A549 (cell line): ENCODE results near the gene SLC13A2. TPM values are rescaled to one million over a fixed set of nuclear protein-coding genes. Genes with fewer than 3 reads are reported as not detected.
A peak's percentile ranks its signal among the peaks of the same experiment; 100 is the strongest.

Experiments used
- ATAC-seq, 2 experiments: fragments of 200-7000 bp in 1 of 2; fragments of >200 bp in 1 of 2; cut with Nextera tagmentation in 1 of 2; cut with Tn5 transposase in 1 of 2; 3 replicates each; pipeline versions ENCODE4 v1.8.0 to v1.9.1; 2018 to 2020; ENCODE audit warnings: mild to moderate bottlenecking in 1 of 2, moderate library complexity in 1 of 2
- CTCF ChIA-PET: fragments of 300-600 bp; sonication (Branson Sonifier 250); formaldehyde crosslinking; extraction: SDS; loops from one replicate; lab custom pipeline; 2021; ENCODE audit warnings: antibody characterized with exemption, inconsistent platforms; lab: Yijun Ruan, JAX
- POLR2A ChIA-PET: fragments of 350-600 bp; formaldehyde crosslinking; extraction: SDS; loops from one replicate; lab custom pipeline; 2021; ENCODE audit warnings: antibody characterized with exemption, inconsistent platforms; lab: Yijun Ruan, JAX
- DNase-seq, 2 experiments: peaks; one replicate each; pipeline versions ENCODE4 v3.0.0 to v3.0.0-alpha.2; 2011 to 2016; ENCODE audit warnings: low read depth in 1 of 2, low spot score in 1 of 2
- FAIRE-seq: peaks from 2 replicates; lab custom pipeline; 2011; peaks lifted over from hg19 to GRCh38; lab: Jason Lieb, UNC
- H3K27ac ChIP-seq, 2 experiments: fragments of >200 bp; sonication (Bioruptor Twin); formaldehyde crosslinking; 3 replicates each; pipeline ENCODE4 v1.5.1; 2016 to 2017
- H3K4me1 ChIP-seq: fragments of >200 bp; sonication (Bioruptor Twin); formaldehyde crosslinking; 3 replicates; pipeline ENCODE4 v1.6.1; 2016
- H3K4me2 ChIP-seq: fragments of >200 bp; sonication (Bioruptor Twin); formaldehyde crosslinking; 3 replicates; pipeline ENCODE4 v1.6.1; 2016
- H3K4me3 ChIP-seq: fragments of >200 bp; sonication (Bioruptor Twin); formaldehyde crosslinking; 3 replicates; pipeline ENCODE4 v1.5.1; 2016
- H3K9me3 ChIP-seq: fragments of >200 bp; sonication (Bioruptor Twin); formaldehyde crosslinking; 3 replicates; pipeline ENCODE4 v1.6.1; 2016
- CBX2 ChIP-seq: fragments of 200-600 bp; sonication (generic); IDR thresholded peaks from 2 replicates; pipeline ENCODE4 v1.6.1; 2016; ENCODE audit warnings: low read depth, mild to moderate bottlenecking, borderline replicate concordance
- CBX8 ChIP-seq: fragments of 200-600 bp; sonication (generic); IDR thresholded peaks from 2 replicates; pipeline ENCODE4 v1.6.1; 2016
- CEBPB ChIP-seq, 2 experiments: fragments of >200 bp in 1 of 2; sonication (Bioruptor Twin) in 1 of 2; formaldehyde crosslinking in 1 of 2; IDR thresholded peaks; 2 replicates each; pipeline ENCODE4 v1.6.1; 2012 to 2016
- CHD2 ChIP-seq: fragments of 150-350 bp; IDR thresholded peaks from 2 replicates; pipeline ENCODE4 v1.6.1; 2014; ENCODE audit warnings: low read length; ENCODE audit not compliant: partially characterized antibody
- CTCF ChIP-seq: fragments of >200 bp; sonication (Bioruptor Twin); formaldehyde crosslinking; IDR thresholded peaks from 3 replicates; pipeline ENCODE4 v1.5.1; 2016
- E2F6 ChIP-seq: IDR thresholded peaks from 2 replicates; pipeline ENCODE4 v1.6.1; 2012; ENCODE audit warnings: low read depth, borderline replicate concordance
- ESRRA ChIP-seq: fragments of 150-350 bp; IDR thresholded peaks from 2 replicates; pipeline ENCODE4 v1.6.1; 2014; ENCODE audit warnings: mild to moderate bottlenecking, low read length, borderline replicate concordance
- HDAC2 ChIP-seq: fragments of 200-600 bp; sonication (generic); IDR thresholded peaks from 2 replicates; pipeline ENCODE4 v1.6.1; 2016
- HMGXB4 ChIP-seq: fragments of 250-450 bp; sonication (Bioruptor Pico); IDR thresholded peaks from 2 replicates; pipeline ENCODE4 v1.5.0; 2021; ENCODE audit warnings: mild to moderate bottlenecking, moderate library complexity, borderline replicate concordance
- MAFK ChIP-seq: fragments of 450-650 bp; IDR thresholded peaks from 2 replicates; pipeline ENCODE4 v1.6.1; 2014; ENCODE audit not compliant: partially characterized antibody
- NFE2L2 ChIP-seq: fragments of 150-350 bp; conservative IDR thresholded peaks from 2 replicates; pipeline ENCODE4 v1.6.1; 2014; ENCODE audit warnings: low read length
- NR3C1 ChIP-seq: fragments of >200 bp; sonication (Bioruptor Twin); formaldehyde crosslinking; IDR thresholded peaks from 3 replicates; pipeline ENCODE4 v1.6.1; 2017
- PHF8 ChIP-seq: fragments of 200-600 bp; sonication (generic); IDR thresholded peaks from 2 replicates; pipeline ENCODE4 v1.6.1; 2016; ENCODE audit warnings: low read depth, mild to moderate bottlenecking, antibody characterized with exemption, moderate library complexity, borderline replicate concordance
- POLR2AphosphoS2 ChIP-seq: conservative IDR thresholded peaks from 2 replicates; pipeline ENCODE4 v1.6.1; 2012; ENCODE audit warnings: low read length, improper control_type of control experiment, inconsistent platforms
- RAD21 ChIP-seq, 2 experiments: fragments of >200 bp in 1 of 2; sonication (Bioruptor Twin) in 1 of 2; formaldehyde crosslinking in 1 of 2; IDR thresholded peaks in 1 of 2; conservative IDR thresholded peaks in 1 of 2; 2 replicates in 1 of 2; 3 replicates in 1 of 2; pipeline ENCODE4 v1.6.1; 2012 to 2018; ENCODE audit warnings: inconsistent platforms in 1 of 2
- RCOR1 ChIP-seq: fragments of 150-350 bp; IDR thresholded peaks from 2 replicates; pipeline ENCODE4 v1.6.1; 2014; ENCODE audit warnings: antibody characterized with exemption, low read length, low read depth
- RFX5 ChIP-seq: fragments of 450-650 bp; IDR thresholded peaks from 2 replicates; pipeline ENCODE4 v1.7.1; 2014; ENCODE audit warnings: antibody characterized with exemption, mild to moderate bottlenecking, moderate library complexity
- RNF2 ChIP-seq: fragments of 200-600 bp; sonication (generic); IDR thresholded peaks from 2 replicates; pipeline ENCODE4 v1.6.1; 2016; ENCODE audit warnings: low read depth, mild to moderate bottlenecking, antibody characterized with exemption, moderate library complexity, borderline replicate concordance
- TP53 ChIP-seq: fragments of 250-450 bp; sonication (Bioruptor Pico); IDR thresholded peaks from 2 replicates; pipeline ENCODE4 v1.5.0; 2021; ENCODE audit warnings: mild to moderate bottlenecking, moderate library complexity
- USF2 ChIP-seq: fragments of 450-650 bp; IDR thresholded peaks from 2 replicates; pipeline ENCODE4 v1.6.1; 2014; ENCODE audit warnings: antibody characterized with exemption
- ZC3H11A ChIP-seq: fragments of 450-650 bp; IDR thresholded peaks from 2 replicates; pipeline ENCODE4 v1.6.1; 2014; ENCODE audit warnings: antibody characterized with exemption, mild to moderate bottlenecking
- ZFP36 ChIP-seq: fragments of 450-650 bp; IDR thresholded peaks from 2 replicates; pipeline ENCODE4 v1.6.1; 2014; ENCODE audit warnings: borderline replicate concordance; ENCODE audit not compliant: partially characterized antibody
- WGBS: methylation state at CpG from one replicate; pipeline ENCODE4 v1.1.6; 2017; ENCODE audit errors: missing lambda C conversion rate; 5-methylcytosine and 5-hydroxymethylcytosine counted together
- polyA plus RNA-seq, 4 experiments: library from polyadenylated mRNA; depleted of rRNA in 3 of 4; stranded (reverse); fragments of >200 nt; fragmentation: RNase III in 1 of 4; extraction: RNeasy Plus Mini Kit Qiagen cat#74134 plus additional on column Dnase treatment in 1 of 4; gene quantifications; 2 replicates in 3 of 4; 3 replicates in 1 of 4; pipeline ENCODE4 v1.2.3, GENCODE V29; 2011 to 2017

SLC13A2 gene
- polyA plus RNA-seq, 2 of the 4 experiments (the other 2 are of a cell fraction), result 0.06 TPM; not detected in 1

DNA sequence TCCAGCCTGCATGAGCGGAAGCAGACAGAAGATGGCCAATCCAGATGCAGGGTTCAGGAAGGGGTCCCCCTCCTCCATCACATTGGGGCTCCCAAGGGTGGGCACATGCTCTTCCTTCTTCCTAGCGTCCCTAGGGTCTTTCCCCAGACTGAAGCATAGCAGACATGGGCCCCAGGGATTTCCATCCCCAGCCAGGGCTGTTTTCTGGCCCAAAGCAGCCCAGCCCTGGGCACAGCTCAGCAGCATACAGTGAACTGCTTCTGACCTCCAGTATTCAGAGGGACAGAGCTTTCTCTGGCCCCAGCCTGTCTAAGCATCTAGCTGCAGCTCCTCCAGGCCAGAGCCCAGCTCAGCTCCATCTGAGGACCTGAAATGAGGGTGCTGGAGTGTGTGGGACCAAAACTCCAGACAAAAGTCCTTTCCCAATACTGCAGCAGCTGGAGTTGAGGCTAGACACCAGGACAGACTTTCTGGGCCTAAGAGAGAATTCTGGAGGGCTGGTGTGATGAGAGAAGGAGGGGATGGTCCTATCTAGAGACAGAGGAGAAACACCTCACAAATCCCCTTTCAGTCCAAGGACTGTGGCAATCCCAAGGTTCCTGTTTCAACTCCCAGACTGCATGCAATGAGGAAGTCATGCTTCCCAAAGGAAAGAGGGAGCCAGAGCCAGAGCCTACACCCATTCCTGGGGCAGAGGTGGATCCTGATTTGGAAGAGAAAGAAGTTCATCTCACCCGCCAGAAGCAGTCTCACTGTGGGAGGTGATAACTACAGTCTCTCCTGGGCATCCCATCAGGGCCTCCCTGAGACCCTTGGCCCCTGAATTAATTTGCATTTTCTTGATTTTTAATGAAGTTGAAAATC, 28.2 kb downstream of the SLC13A2 start:
- DNase-seq (no peak), FAIRE-seq (no peak), ATAC-seq (peak in 1 of 2 experiments; percentile 16; a peak in 2 of 6 replicates)
- 79% methylated on average over 3 of the region's 3 CpGs for WGBS
- ChIA-PET POLR2A (no interaction called here), CTCF (interaction anchor here (0.7 to 17.3 kb wide), 6 partner anchors 6 to 47 kb away, joined by 3 to 317 read pairs (median 80); partner anchors contain the start of gene UNC119)
- Histone ChIP-seq H3K9me3 (no peaks in the 10 kb centered on the region), H3K4me1 (no peaks in the 10 kb centered on the region), H3K4me2 (no peak overlapping the region), H3K4me3 (no peak overlapping the region), H3K27ac (no peak overlapping the region)
- TF ChIP-seq NFE2L2 (no peak), CHD2 (no peak), PHF8 (no peak)

- no peak for FAIRE-seq
- no peak for ATAC-seq
- no peak overlapping the region for H3K4me2 ChIP-seq
- H3K9me3 ChIP-seq, result no peaks in the 10 kb centered on the region
- no peaks in the 10 kb centered on the region for H3K4me1 ChIP-seq
- H3K27ac ChIP-seq, result no peak overlapping the region
- DNase-seq, result no peak
- POLR2A ChIA-PET, result interaction anchor here (0.6 to 0.7 kb wide), 2 partner anchors 141 to 673 kb away, joined by 3 to 8 read pairs; no protein-coding TSS in a partner anchor
- 53% methylated on average over 3 of the region's 3 CpGs for WGBS
- CTCF ChIA-PET, result interaction anchor here (0.9 to 17.3 kb wide), 14 partner anchors 8 to 109 kb away, joined by 3 to 317 read pairs (median 5); partner anchors contain the start of gene PIGS
- no peak overlapping the region for H3K4me3 ChIP-seq
- TF ChIP-seq TP53 (CRISPR knock-in tag), result no peak
- no peak for TF ChIP-seq ZFP36
- no peak for TF ChIP-seq CTCF
- no peak for TF ChIP-seq ZC3H11A
- TF ChIP-seq RCOR1, result no peak
- no peak for TF ChIP-seq NR3C1
- no peak for TF ChIP-seq USF2
- TF ChIP-seq RNF2, result no peak
- no peak for TF ChIP-seq HDAC2
- TF ChIP-seq HMGXB4 (CRISPR knock-in tag), result no peak
- TF ChIP-seq CBX8, result no peak
- TF ChIP-seq CBX2, result no peak
- no peak for TF ChIP-seq MAFK
Observed at GRCh38 chr17:28503420-28503819, 30.0 kb downstream of the SLC13A2 start.

DNA sequence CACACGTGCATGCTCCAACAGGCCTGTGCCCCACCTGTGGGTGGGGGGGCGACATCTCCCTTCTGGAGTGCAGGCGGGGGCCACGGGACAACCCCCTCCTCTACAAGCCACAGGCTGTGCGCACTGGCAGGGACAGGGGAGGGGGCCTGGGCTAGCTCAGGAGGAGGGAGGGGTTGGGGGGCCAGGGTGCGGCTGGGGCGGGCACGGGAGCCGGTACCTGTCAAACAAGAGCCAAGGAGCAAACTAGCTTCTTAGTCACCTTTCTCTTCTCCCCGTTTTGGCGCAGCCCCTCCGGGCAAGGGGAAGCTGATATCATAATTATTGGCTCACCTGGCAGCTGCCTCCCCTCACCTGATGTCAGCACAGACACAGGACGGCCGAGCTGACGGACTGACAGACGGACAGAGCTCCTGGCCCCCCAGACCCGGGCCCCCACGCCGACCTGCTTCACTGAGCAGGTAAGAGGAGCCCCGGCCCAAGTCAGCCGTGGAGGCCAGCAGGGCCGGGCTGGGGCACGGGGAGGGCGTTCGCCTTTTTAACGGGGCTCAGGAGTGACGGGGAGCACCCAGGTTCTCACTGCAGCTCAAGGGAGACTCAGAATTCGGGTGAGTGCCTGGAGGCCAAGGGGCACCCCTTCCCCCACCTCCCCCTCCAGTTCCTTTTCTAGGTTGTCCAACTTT, 32.7 kb downstream of the SLC13A2 start, which contains the start of gene FOXN1:
Gene FOXN1, plus strand, starts transcription at position 363 of the 680 bp plus-strand sequence. CDS start 17,622 bp downstream, outside the sequence.
- FAIRE-seq, result no peak
- H3K9me3 ChIP-seq, result no peaks in the 10 kb centered on the region

More for the DNA sequence above, 32.7 kb downstream of the SLC13A2 start, which contains the start of gene FOXN1:
- CTCF ChIA-PET, result interaction anchor here (1.1 to 17.3 kb wide), 3 partner anchors 11 to 41 kb away, joined by 3 to 317 read pairs (median 153); no protein-coding TSS in a partner anchor
- 60% methylated on average over 21 of the region's 28 CpGs for WGBS
- POLR2A ChIA-PET, result no interaction called here
- H3K4me3 ChIP-seq, result no peak within 1 kb of the TSS
- no peak within 1 kb of the TSS for H3K4me2 ChIP-seq
- ATAC-seq (no peak), DNase-seq (no peak)
- no peak within 1 kb of the TSS for H3K27ac ChIP-seq
- no peaks in the 10 kb centered on the region for H3K4me1 ChIP-seq
- TF ChIP-seq CEBPB (IDR thresholded peaks at IDR 0.05) (no peak), RFX5 (no peak), HDAC2 (no peak), ESRRA (no peak), TP53 (CRISPR knock-in tag) (no peak), NR3C1 (no peak), MAFK (no peak), POLR2AphosphoS2 (no peak), E2F6 (no peak), RAD21 (conservative IDR thresholded peaks at IDR 0.05 in 1 of 2, IDR thresholded peaks at IDR 0.05 in 1 of 2) (no peak)
